HL-60/S4 treated with phorbol 12-myristate 13-acetate at 8.2 ng/mL for 4 days and 3 days (cell line): ENCODE measurements around the gene SLC12A7.
"Not testable (repeated sequence)": the region's sequence is repeated elsewhere in the genome, so short reads cannot be mapped to it uniquely, and the experiment has no call there.

Experiments used
- in situ Hi-C: fragments of 300-500 bp; cut with MboI; formaldehyde crosslinking; loops from 2 replicates; pipeline ENCODE4 v1.15.0; 2022; ENCODE audit warnings: low sequenced_read_pairs

The SLC12A7 gene

DNA sequence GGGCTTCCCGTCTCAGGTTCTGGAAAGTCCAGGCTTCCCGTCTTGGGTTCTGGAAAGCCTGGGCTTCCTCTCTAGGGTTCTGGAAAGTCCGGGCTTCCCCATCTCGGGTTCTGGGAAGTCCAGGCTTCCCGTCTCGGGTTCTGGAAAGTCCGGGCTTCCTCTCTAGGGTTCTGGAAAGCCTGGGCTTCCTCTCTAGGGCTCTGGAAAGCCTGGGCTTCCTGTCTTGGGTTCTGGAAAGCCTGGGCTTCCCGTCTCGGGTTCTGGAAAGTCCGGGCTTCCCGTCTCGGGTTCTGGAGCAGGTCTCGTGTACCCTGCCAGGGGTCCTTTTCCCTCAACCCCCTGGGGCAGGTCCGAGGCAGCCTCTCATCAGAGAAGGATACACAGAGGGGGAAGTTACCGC lies 28.8 kb downstream of the SLC12A7 start:
- in situ Hi-C loops, result not testable (repeated sequence)

GRCh38 chr5:1081519-1081918 lies 30.3 kb downstream of the SLC12A7 start:
- in situ Hi-C loops, result no loop called here

GRCh38 chr5:1080432-1080831 lies 31.4 kb downstream of the SLC12A7 start:
- in situ Hi-C loops, result no loop called here

- in situ Hi-C loops, result no loop called here
Observed at GRCh38 chr5:1079961-1080360, 31.9 kb downstream of the SLC12A7 start.

- in situ Hi-C loops, result no loop called here
Observed at GRCh38 chr5:1079486-1079885, 32.4 kb downstream of the SLC12A7 start.

DNA sequence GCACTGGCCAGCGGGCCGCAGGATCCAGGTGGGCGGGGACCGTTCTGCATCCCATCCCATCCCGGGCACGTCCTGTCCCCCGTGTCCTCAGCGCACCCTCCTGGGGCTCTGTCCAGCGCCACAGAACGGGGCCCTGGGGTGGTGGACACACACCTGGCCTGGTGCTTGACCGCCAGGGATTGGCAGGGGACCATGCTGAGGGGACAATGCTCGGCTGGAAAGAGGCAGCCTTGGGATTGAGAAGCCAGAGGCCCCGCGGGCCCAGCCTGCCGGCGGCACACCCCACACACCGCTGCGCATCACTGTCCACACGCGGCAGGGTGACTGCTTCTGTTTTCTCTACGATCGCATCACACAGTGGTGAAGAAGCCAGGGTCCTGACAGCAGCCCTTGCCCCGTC lies 33.0 kb downstream of the SLC12A7 start:
- in situ Hi-C loops, result no loop called here

DNA sequence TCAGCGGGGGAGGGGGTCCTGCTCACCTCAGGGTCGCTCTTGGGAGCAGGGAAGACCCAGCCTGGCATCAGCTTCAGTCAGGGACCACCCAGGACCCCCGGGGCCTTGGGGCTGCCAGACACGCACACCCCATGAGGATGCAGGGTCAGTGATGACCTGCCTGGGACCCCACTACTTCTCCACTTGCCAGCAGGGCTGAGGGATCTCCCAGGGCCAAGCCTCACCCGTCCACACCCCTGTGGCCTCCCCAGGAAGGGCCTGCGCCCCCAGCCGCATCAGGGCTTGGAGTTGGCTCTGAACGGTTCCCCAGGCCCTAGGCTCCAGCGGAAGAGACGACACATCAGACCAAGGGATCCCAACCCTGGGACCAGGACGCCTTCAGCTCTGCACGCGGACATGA lies 33.7 kb downstream of the SLC12A7 start:
- in situ Hi-C loops, result no loop called here

GRCh38 chr5:1077491-1078020 lies 34.3 kb downstream of the SLC12A7 start:
- in situ Hi-C loops, result no loop called here

- in situ Hi-C loops, result no loop called here
Observed at GRCh38 chr5:1077026-1077425, 34.8 kb downstream of the SLC12A7 start.

DNA sequence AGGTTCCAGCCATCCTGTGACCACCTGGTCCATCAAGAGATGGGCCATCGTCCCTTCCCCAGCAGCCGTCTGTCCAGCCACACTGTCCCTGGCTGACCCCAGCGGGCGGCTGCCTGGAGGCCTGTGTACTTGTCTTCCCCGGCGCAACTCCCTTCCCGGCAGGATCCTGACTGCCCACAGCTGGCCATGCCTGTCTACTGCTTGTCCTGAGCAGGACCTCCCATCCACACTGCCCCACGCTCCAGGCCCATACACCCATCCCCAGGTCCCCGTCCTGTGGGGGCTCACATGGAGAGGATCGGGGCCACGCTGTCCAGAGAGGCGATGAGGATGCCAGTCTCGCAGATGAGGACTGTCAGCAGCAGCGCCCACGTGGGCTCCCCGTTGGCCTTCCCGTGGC lies 35.5 kb downstream of the SLC12A7 start:
- in situ Hi-C loops, result no loop called here

DNA sequence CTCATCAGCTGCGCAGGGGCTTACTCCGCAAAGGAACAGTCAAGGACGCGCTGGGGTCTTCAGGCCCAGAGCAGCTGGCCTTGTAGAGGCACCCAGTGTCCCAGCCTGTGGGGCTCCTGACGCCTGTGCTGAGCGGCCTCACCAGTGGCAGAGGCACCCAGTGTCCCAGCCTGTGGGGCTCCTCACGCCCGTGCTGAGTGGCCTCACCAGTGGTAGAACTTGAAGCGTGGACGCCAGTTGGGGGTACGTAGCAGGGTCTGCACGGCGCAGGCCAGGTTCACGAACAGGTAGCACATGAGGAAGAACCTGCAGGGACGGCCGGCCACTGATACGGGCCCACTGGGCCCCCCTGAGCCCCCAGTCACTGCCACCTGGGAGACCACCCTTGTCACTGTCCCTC lies 35.9 kb downstream of the SLC12A7 start:
- in situ Hi-C loops, result no loop called here

GRCh38 chr5:1075555-1075881 lies 36.3 kb downstream of the SLC12A7 start:
- in situ Hi-C loops, result no loop called here

- in situ Hi-C loops, result no loop called here
Observed at GRCh38 chr5:1074816-1075554, 36.9 kb downstream of the SLC12A7 start.

- in situ Hi-C loops, result no loop called here
Observed at GRCh38 chr5:1074226-1074625, 37.6 kb downstream of the SLC12A7 start.

DNA sequence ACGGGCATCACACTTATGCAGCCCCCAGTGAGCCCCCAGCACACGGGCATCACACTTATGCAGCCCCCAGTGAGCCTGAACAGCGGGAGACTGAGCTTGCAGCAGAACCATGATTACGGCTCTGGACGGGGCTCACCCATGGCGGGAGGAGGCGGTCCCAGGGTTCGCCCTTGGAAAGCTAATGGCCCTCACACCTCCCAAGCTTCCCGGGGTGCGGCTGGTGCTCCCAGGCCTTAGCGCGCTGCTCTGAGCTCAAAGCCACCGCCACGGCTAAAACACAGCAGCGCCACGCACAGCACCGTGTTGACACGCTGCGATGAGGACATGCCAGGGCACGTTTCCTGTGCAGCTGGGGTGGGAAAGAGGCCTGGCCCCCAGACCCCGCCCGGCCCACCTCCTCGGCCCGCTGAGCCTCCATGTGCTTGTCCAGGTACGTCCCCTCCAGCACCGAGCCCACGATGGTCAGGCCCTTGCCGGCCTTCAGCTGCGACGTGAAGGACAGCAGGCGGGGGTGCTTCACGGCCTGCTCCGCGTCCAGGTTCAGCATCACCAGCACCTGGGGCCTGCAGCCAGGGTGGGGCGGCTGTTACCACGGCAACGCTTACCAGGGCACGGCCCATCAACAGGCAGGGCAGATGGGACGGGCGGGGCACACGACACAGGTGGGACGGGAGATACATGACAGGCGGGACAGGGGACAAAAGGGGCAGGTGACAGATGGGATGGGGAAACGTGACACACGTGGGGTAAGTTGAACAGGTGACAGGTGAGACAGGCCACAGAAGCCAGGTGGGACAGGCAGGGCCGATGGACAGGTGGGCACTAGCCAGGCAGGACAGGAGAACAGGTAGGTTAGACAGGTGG lies 38.4 kb downstream of the SLC12A7 start:
- in situ Hi-C loops, result no loop called here

- in situ Hi-C loops, result no loop called here
Observed at GRCh38 chr5:1069720-1070088, 42.2 kb downstream of the SLC12A7 start.

DNA sequence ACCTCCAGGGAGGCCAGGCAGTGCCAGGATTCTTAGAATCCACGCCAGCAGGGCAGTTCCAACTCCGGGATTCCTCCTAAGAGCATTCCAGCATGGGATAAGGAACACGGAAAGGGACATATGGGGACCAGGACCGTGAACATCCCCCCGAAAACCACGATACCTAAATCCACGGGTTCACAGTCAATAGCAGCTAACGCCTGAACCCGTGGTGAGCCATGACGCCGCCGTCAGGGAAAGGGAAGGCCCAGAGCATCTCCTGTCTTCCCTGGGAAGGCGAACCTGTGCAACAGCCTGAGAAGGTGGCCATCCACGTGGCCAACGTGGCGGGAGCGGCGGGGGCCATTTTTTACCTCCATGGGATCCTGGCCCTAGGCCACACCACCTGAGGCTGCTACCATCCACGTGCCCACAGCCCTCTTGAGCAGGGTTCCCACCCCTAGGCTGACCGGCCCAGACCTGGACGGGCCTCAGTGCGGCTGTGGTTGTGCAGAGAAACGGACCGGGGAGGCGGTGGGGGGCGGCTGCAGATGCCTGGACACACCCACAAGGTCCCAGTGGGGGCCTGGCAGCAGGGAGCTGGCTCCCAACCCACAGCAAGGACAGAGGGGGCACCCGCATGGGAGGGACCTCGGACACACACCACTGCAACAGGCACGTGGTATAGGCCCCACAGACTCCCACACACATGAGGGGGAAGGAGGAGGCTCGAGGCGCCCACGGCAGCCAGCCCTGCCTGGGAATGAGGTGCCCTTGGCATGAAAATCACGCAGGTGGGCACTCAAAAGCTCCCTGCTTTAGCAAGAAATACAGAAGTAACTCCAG lies 42.8 kb downstream of the SLC12A7 start:
- in situ Hi-C loops, result no loop called here

DNA sequence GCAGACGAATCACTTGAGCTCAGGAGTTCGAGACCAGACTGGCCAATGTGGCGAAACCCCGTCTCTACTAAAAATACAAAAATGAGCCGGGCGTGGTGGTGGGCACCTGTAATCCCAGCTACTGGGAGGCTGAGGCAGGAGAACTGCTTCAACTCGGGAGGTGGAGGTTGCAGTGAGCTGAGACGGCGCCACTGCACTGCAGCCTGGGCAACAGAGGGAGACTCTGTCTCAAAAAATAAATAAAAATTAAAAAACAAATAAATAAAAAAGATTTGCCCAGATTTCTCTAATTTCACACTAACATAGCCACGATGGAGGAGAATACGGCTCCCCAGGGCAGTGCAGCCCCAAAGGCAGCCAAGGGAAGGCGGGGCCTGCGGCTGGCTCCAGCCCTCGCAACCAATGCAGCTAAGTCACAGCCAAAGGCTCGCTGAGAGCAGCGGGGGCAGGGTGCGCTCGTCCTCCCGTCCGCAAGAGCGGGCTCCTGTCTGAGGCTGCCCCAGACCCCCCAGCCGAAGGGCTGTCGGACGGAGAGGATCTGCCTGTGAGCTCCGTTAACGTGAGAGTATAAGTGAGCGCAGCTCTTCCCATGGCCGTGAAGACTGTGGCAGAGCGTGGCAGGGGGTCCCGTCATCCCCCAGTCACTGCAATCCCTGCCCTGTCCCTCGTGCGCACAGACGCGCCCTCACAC lies 43.5 kb downstream of the SLC12A7 start:
- in situ Hi-C loops, result no loop called here

GRCh38 chr5:1067141-1068121 lies 44.4 kb downstream of the SLC12A7 start:
- in situ Hi-C loops, result no loop called here

GRCh38 chr5:1066676-1067075 lies 45.2 kb downstream of the SLC12A7 start:
- in situ Hi-C loops, result no loop called here
